HepG2 (cell line): ENCODE results near the gene AARS1. TPM values are rescaled to one million over a fixed set of nuclear protein-coding genes. Genes with fewer than 3 reads are reported as not detected.

Experiments
- CREM ChIP-seq, 2 experiments: sonication (generic) in 1 of 2; formaldehyde crosslinking in 1 of 2; IDR thresholded peaks; 2 replicates each; pipeline versions ENCODE4 v1.4.0 to v1.6.1; 2016 to 2020; ENCODE audit warnings: antibody characterized with exemption in 1 of 2, mild to moderate bottlenecking in 1 of 2, missing genetic modification reagents in 1 of 2
- KDM3A ChIP-seq: IDR thresholded peaks from 2 replicates; pipeline ENCODE4 v1.6.1; 2018; ENCODE audit warnings: low read depth, missing compliant biosample characterization
- KLF11 ChIP-seq: IDR thresholded peaks from 2 replicates; pipeline ENCODE4 v1.6.1; 2016; ENCODE audit warnings: missing compliant biosample characterization
- KLF15 ChIP-seq: sonication (generic); formaldehyde crosslinking; IDR thresholded peaks from 2 replicates; pipeline ENCODE4 v1.8.1; 2023; ENCODE audit warnings: borderline replicate concordance, mild to moderate bottlenecking, inconsistent platforms, missing genetic modification reagents, mixed read lengths
- MEIS1 ChIP-seq: sonication (generic); formaldehyde crosslinking; IDR thresholded peaks from 2 replicates; pipeline ENCODE4 v1.9.0; 2021; ENCODE audit warnings: mild to moderate bottlenecking, missing genetic modification reagents, moderate library complexity, borderline replicate concordance
- MIER3 ChIP-seq: IDR thresholded peaks from 2 replicates; pipeline ENCODE4 v1.6.1; 2016; ENCODE audit warnings: missing compliant biosample characterization, borderline replicate concordance
- MLLT10 ChIP-seq: sonication (generic); formaldehyde crosslinking; IDR thresholded peaks from 2 replicates; pipeline ENCODE4 v1.4.0; 2020; ENCODE audit warnings: missing genetic modification reagents
- NFAT5 ChIP-seq: sonication (generic); formaldehyde crosslinking; IDR thresholded peaks from 2 replicates; pipeline ENCODE4 v1.4.0; 2020; ENCODE audit warnings: missing genetic modification reagents
- PCBP1 ChIP-seq: fragments of 200-400 bp; formaldehyde crosslinking; IDR thresholded peaks from 2 replicates; pipeline ENCODE4 v1.6.1; 2017; ENCODE audit warnings: mild to moderate bottlenecking, low read depth, low read length, borderline replicate concordance
- PHF20 ChIP-seq: sonication (generic); formaldehyde crosslinking; IDR thresholded peaks from 2 replicates; pipeline ENCODE4 v1.5.0; 2020; ENCODE audit warnings: mild to moderate bottlenecking, missing genetic modification reagents
- RARG ChIP-seq: sonication (generic); formaldehyde crosslinking; IDR thresholded peaks from 2 replicates; pipeline ENCODE4 v1.4.0; 2020; ENCODE audit warnings: low read depth, mild to moderate bottlenecking, missing genetic modification reagents
- ZFP1 ChIP-seq: IDR thresholded peaks from 2 replicates; pipeline ENCODE4 v1.6.1; 2016
- ZFY ChIP-seq: sonication (generic); formaldehyde crosslinking; IDR thresholded peaks from 2 replicates; pipeline ENCODE4 v1.4.0; 2020; ENCODE audit warnings: missing genetic modification reagents
- ZNF12 ChIP-seq: sonication (generic); formaldehyde crosslinking; IDR thresholded peaks from 2 replicates; pipeline ENCODE4 v1.5.0; 2020; ENCODE audit warnings: missing genetic modification reagents
- ZNF558 ChIP-seq: sonication (generic); formaldehyde crosslinking; IDR thresholded peaks from 2 replicates; pipeline ENCODE4 v1.9.0; 2022; ENCODE audit warnings: mild to moderate bottlenecking, missing genetic modification reagents, borderline replicate concordance
- ZNF619 ChIP-seq: sonication (generic); formaldehyde crosslinking; IDR thresholded peaks from 2 replicates; pipeline ENCODE4 v1.4.0; 2020; ENCODE audit warnings: mild to moderate bottlenecking, missing genetic modification reagents
- ZNF674 ChIP-seq: sonication (generic); formaldehyde crosslinking; IDR thresholded peaks from 2 replicates; pipeline ENCODE4 v1.5.0; 2020; ENCODE audit warnings: low read depth, mild to moderate bottlenecking, missing genetic modification reagents
- ZNF747 ChIP-seq: sonication (generic); formaldehyde crosslinking; IDR thresholded peaks from 2 replicates; pipeline ENCODE4 v1.8.1; 2023; ENCODE audit warnings: missing genetic modification reagents, mild to moderate bottlenecking, borderline replicate concordance
- polyA plus RNA-seq, 8 experiments: library from polyadenylated mRNA; depleted of rRNA in 3 of 8; stranded (reverse) in 7 of 8; unstranded in 1 of 8; fragments of >200 nt; fragmentation: Illumina TruSeq in 4 of 8; extraction: Trizol in 4 of 8; gene quantifications; 2 replicates each; pipeline versions ENCODE4 v1.2.1 to v1.2.3, GENCODE V29; 2011 to 2016; ENCODE audit warnings: low read depth in 4 of 8, missing spikeins in 1 of 8, mixed read lengths in 1 of 8; ENCODE audit not compliant: insufficient read depth in 1 of 8
- total RNA-seq, 5 experiments: library from RNA; depleted of rRNA; stranded (reverse); fragments of >200 nt; fragmentation: Illumina TruSeq; extraction: Trizol; gene quantifications; 2 replicates each; pipeline ENCODE4 v1.2.3, GENCODE V29; 2016; ENCODE audit warnings: low read depth in 1 of 5
- TF ChIP-seq, protein P1 (sequence below): sonication (generic); formaldehyde crosslinking; IDR thresholded peaks from 2 replicates; pipeline ENCODE4 v1.4.0; 2020; ENCODE audit warnings: missing genetic modification reagents, mild to moderate bottlenecking, borderline replicate concordance
- TF ChIP-seq, protein P2 (sequence below): sonication (generic); formaldehyde crosslinking; IDR thresholded peaks from 2 replicates; pipeline ENCODE4 v1.4.0; 2020; ENCODE audit warnings: missing genetic modification reagents

Gene AARS1
- total and polyA plus RNA-seq, 2 of the 13 experiments (the other 11 are each of a cell fraction or from before 2014, with no cell fraction given), result 107 to 132 TPM

DNA sequence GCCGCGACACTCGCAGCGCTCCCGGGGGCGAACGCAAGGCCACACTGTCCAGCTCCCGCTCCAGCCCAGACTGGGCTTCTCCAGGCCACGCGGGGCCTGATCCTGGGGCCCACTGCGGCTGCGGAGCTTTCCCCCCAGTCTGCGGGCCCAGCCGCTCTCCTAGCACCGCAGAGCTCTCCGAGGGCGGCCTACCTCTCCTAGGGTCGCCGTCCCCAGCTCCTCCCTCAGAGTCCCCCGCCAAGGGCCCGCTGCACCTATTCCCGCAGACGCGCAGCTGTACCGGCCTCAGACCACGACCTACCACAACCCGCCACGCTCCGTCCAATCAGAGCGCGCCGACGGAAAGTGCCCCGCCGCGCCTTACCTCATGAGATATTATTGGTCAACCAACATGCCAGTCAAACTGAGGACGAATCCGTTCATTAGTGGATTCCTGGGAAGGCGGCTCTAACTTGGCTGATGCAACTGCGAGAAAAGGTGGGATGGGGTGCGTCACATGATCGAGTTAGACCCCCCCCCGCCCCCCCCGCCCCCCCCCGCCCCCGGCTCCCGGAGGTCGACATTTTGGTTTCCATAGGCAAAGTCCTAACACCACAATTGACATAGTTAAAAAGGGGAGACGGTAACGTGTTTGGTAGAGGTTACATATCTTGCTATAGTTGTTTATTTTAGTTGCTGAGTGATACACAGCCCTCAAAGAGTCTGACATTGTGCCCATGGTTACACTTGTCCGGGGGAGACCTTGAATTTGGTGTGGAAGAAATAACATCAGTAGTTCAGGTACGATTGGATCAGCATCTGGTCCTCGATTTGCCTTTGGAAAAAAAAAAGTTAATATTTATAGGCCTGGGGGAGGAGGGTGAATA is at the start of gene AARS1 (continued):
- TF ChIP-seq NFAT5 (peak; percentile 94), PCBP1 (peak; percentile 99), CREM (IDR thresholded peaks at IDR 0.05) (peak; percentile 78), CREM (CRISPR knock-in tag; IDR thresholded peaks at IDR 0.05) (no peak), KLF11 (CRISPR knock-in tag) (no peak; the same call in 1 of the 2 replicates), ZFP1 (CRISPR knock-in tag) (no peak), MEIS1 (CRISPR knock-in tag) (peak; percentile 81; the same call in 1 of the 2 replicates), ZNF12 (CRISPR knock-in tag) (peak; percentile 77; the same call in 1 of the 2 replicates), KDM3A (CRISPR knock-in tag) (0 out of 2 replicates have a peak, but pooled peaks have one; percentile 54), ZNF674 (CRISPR knock-in tag) (peak; percentile 82; the same call in 1 of the 2 replicates), KLF15 (peak; percentile 91; the same call in 1 of the 2 replicates), RARG (CRISPR knock-in tag) (0 out of 2 replicates have a peak, but pooled peaks have one; percentile 34), ZFY (CRISPR knock-in tag) (peak; percentile 99), PHF20 (CRISPR knock-in tag) (peak; percentile 80), MLLT10 (CRISPR knock-in tag) (0 out of 2 replicates have a peak, but pooled peaks have one; percentile 67), ZNF619 (CRISPR knock-in tag) (peak; percentile 52; the same call in 1 of the 2 replicates), MIER3 (peak; percentile 74; the same call in 1 of the 2 replicates), ZNF747 (CRISPR knock-in tag) (peak; percentile 68; the same call in 1 of the 2 replicates), ZNF558 (CRISPR knock-in tag) (peak; percentile 98; the same call in 1 of the 2 replicates)
- TF ChIP-seq, protein P1, sequence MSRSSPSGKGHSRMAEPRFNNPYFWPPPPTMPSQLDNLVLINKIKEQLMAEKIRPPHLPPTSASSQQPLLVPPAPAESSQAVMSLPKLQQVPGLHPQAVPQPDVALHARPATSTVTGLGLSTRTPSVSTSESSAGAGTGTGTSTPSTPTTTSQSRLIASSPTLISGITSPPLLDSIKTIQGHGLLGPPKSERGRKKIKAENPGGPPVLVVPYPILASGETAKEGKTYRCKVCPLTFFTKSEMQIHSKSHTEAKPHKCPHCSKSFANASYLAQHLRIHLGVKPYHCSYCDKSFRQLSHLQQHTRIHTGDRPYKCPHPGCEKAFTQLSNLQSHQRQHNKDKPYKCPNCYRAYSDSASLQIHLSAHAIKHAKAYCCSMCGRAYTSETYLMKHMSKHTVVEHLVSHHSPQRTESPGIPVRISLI (CRISPR knock-in tag), result peak; percentile 35; the same call in 1 of the 2 replicates
- TF ChIP-seq, protein P2, sequence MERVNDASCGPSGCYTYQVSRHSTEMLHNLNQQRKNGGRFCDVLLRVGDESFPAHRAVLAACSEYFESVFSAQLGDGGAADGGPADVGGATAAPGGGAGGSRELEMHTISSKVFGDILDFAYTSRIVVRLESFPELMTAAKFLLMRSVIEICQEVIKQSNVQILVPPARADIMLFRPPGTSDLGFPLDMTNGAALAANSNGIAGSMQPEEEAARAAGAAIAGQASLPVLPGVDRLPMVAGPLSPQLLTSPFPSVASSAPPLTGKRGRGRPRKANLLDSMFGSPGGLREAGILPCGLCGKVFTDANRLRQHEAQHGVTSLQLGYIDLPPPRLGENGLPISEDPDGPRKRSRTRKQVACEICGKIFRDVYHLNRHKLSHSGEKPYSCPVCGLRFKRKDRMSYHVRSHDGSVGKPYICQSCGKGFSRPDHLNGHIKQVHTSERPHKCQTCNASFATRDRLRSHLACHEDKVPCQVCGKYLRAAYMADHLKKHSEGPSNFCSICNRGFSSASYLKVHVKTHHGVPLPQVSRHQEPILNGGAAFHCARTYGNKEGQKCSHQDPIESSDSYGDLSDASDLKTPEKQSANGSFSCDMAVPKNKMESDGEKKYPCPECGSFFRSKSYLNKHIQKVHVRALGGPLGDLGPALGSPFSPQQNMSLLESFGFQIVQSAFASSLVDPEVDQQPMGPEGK (CRISPR knock-in tag), result peak; percentile 98
